HG03521 (cell line): ENCODE measurements around the gene SLC22A31.
"Not testable (repeated sequence)": the region's sequence is repeated elsewhere in the genome, so short reads cannot be mapped to it uniquely, and the experiment has no call there.

ENCODE experiments used
- ATAC-seq: cut with Tn5 transposase; IDR thresholded peaks from one replicate; pipeline ENCODE4 v1.9.1; 2021; ENCODE audit warnings: mild to moderate bottlenecking, moderate library complexity; ENCODE audit not compliant: unreplicated experiment

The SLC22A31 gene

DNA sequence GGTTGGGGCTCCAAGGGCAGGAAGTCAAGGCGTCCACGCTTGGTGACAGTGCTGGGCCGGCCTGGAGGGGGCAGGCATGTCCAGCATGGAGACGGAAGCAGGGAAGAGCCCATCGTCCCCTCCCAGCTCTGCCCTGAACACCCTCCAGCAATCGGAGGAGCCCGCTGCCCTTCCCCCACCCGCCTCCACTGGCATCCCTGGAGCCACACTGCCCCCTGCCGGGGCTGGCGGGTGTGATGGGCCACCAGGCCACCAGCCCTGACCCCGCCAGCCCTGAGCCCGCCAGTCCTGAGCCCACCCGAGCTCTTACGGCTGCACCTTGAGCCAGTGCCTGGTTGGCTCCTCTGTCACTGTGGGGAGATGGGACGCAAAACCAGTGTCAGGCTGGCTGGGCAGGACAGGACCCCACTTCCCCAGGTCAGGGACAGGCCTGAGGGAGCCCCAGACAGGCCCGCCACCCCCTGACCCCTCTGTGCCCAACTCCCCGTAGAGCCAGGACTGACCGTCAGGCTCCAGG, 32.9 kb downstream of the SLC22A31 start:
- ATAC-seq: no peak

DNA sequence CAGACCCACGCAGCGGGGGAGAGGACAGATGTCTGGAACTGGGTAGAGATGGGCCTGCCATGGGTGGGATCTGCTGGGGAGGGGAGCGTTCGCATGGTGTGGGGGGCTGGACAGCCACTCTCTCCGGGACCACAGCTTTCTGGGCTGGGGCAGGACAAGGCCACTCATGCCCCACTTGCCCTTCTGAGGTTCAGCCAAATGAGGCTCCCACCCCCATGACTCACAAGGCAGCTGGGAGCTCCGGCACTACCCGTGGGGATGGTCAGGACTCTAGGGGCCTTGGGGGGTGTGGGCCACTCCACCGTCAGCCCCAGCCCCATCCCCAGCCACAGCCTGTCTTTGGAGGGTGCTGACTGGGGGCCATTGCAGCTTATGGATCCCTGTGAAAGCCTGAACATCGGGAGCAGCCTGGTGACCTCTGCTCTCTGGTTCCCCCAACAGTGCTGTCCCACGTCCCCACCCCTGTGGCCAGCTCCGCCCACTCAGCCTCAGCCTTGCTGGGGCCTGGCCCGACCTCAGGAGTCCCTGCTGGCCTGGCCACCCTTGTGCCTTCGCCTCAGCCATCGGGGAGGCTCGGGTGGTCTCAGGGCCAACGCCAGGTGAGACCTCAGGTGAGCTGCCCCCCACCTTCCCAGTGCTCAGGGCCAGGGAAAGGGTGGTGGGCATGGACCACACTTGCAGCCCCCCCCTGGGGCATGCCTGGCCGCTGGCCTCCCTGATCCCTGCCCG, 33.5 kb downstream of the SLC22A31 start:
- ATAC-seq: no peak

DNA sequence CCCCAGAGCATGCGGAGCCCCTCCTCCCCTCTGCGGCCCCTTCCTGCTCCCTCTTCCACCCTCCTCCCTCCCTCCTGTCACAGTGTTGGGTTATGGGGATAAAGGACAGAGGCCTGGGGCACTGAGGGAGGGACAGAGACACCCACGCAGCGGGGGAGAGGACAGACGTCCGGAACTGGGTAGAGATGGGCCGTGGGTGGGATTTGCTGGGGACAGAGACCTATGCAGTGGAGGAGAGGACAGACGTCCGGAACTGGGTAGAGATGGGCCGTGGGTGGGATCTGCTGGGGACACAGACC, 34.7 kb downstream of the SLC22A31 start:
- ATAC-seq: not testable (repeated sequence)

DNA sequence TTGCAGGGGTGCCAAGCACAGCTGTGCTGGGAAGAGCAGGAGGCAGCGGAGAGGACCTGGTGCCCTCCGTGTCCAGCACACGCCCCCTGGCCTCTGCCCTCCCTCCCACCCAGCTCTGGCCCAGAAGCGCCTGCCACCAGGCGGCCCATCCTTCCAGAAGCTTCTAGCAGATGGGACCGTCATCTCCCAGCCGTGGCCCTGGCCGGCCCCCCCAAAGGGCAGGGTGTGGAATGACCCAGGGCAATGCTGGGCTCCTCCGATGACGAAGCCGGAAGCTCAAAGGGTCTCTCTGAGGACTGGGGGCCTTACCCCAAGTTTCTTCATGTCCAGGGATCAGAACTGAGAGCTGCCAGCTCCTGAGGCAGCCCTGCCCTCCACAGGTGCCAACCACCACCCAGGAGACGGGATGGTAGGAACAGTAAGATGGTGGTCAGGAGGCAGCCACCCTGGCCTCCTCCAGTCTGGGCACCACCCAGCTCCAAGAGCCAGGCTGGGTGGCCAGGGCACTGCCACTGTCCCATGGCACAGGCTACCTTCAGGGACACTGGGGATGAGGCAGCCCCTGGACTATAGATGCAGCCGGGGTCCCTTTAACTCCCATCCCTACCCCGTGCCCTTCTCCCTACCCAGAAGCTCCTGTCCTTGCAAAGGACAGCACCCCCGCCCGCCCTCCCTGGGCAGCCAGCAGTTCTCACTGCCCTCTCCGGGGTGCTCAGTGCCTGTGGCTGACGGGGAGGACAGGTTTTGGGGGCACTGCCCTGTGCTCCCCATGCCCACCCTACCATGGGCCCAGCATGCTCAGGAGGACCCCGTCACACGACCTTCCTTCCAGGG, 35.3 kb downstream of the SLC22A31 start:
- ATAC-seq: no peak

DNA sequence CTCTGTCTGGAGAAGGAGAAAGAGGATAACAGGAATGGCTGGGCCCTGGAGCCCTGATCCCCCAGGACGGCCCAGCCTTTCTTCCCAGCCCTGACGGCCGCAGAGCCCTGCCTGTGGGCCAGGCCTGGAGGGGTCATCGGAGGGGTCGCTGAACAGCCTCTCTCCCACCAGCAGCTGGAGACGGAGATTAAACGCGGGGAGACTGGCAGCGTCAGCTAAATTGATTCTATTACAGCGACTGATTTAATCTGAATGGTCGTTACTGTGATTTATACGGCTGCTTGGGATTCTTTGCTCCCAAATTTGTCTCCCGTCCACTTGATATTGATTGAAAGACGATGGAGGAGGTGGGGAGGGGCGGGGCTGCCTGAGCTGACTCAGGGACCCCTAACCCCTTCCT, 35.9 kb downstream of the SLC22A31 start:
- ATAC-seq: no peak

DNA sequence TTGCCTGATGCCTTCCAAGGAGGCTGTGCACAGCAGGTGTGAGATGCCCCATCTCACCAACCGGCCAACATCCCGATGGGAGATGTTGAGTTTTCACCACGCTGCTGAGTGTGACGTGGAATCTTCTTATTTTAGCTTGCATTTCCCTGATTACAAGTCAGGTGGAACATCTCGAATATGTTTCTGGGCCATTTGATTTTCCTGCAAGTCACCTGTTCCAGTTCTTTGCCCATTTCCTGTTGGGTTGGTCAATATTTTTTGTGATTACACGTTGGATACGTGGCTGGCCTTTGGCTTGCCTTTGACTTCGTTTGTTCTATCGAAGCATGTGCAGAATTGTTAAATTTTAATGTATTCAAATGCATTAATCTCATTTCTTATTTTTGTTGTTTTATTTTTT, 37.0 kb downstream of the SLC22A31 start:
- ATAC-seq: no peak

DNA sequence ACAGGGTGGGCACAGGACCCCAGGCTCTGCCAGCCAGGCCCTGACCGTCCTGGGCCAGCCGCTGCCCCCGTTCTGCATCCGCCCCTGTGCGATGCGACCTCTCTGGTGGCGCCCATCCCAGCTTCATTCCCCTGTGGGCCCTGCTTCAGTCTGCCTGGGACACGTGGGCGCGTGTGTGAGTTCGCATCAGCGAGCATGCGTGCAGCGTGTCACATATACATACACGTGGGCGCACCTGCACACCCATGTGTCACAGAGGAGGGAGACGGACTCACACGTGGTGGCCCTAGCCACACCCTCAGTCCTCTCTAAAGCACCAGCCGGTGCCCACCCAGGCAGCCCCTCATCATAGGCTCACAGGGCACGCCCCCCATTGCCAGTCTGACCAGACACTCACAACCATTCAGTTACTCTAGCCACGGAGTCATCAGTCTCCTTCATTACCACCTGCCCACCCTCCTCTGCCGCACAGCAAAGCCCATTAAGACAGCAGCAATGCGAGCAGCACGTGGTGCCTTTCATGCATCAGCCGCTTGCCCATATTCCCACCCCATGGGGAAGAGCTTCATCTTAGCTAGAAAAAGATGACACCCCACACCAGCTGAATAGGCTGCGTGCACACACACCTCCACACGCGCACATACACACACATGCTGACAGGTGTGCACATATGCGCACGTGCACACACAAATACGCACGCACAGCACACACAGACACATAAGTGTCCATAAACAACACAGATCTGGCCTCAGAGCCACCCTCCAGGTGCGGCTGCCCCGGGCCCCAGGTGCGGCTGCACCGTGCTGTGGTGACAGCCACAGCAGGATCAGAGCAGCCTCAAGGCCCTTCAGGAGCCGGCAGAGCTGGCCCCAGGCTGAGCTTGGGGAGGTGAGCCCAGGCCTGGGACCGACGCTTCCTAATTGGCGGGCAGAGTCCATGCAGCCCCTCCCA, 38.3 kb downstream of the SLC22A31 start:
- ATAC-seq: no peak

DNA sequence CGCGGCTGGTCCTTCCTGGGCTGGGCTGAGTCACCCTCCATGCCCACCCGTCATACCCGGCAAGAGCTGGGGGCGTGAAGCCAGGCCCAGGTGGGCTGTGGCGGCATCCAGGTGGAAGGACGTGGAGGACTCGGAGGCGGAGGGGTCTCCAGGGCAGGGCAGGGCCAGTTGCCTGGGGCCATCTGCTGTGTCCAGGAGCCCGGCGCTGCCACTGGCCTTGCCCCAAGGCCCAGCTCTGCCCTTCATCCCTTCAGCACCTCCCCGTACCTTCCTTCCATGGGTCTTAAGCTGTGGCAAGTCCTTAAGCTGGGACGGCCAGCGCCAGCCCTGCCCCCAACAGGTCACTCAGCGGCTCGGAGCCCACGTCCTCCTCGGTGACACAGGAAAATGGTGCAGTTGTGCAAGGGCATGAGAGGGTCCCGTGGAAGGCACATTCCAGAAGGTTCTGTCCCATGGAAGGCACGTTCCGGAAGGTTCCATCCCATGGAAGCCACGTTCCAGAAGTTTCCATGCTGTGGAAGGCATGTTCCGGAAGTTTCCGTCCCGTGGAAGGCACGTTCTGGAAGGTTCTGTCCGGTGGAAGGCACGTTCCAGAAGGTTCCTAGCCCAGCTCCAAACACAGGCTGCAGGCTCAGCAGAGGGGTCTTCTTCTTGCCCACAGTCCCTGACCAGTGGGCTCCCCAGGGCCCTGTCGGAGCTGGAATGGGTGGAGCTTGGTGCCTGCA, 39.2 kb downstream of the SLC22A31 start:
- ATAC-seq: no peak

DNA sequence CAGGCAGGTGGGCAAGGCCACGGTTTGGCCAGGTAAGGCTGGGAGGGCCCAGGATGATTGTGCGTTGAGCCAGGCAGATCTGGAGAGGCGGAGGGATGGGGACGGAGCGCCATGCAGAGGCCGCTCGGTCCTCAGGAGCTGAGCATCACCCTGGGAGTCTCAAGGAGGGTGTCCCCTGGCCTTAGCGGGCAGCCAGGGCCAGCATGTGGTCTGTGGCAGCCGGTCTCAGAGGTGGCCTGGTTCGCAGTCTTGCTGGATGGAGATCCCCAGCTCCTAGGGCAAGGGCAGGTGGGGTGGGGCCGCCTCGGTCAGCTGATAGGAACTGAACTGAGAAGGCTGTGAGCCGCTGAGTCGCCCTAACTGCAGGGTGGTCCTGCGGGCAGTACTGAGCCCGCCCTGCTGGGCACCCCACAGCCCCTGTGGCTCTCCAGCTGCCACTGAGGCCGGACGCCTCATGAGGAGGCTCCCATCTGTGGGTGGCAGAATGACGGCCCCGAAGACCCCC, 40.4 kb downstream of the SLC22A31 start:
- ATAC-seq: no peak

DNA sequence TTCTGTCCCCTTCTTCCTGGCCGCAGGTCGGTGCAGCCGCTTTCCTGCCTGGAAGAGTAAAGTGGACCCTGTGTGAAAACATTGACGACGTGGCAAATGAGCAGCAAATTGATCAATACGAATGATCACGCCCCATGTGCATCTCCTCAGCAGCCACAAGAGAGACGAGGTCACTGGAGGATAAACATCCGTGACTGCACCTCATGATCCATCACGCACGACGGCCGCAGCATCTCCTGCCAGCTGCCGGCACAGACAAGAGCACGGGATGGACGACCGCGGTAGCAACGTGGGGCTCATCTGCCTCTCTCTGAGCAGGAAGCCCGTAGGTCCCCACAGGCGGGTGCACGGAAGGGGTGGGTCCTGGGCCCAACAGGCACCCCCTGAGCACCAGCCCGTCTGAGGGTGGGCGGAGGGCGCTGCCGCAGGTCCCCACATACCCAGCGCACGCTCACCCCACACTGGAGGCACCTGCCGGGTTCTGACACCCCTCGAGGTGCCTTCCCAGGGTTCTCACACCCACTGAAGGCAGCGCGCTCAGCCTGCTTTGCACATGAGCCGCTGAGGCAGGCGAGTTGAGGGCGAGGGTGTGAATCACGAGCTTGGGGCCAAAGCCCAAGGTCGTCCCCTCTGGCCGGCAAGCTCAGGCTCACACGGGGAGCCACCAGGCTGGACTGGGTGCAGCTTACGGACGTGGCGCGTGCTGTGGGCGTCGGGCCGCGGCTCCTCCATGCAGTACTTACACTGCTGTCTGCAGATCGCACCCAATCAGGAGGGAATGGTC, 41.1 kb downstream of the SLC22A31 start:
- ATAC-seq: no peak

DNA sequence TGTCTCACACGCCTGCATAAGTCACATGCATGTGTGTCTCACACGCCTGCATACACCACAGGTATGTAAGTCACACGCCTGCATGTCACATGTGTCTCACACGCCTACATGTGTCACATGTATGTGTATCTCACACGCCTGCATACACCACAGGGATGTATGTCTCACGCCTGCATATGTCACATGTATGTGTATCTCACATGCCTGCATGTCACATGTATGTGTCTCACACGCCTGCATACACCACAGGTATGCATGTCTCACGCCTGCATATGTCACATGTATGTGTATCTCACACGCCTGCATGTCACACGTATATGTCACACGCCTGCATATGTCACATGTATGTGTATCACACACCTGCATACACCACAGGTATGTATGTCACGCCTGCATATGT, 42.6 kb downstream of the SLC22A31 start:
- no peak for ATAC-seq

DNA sequence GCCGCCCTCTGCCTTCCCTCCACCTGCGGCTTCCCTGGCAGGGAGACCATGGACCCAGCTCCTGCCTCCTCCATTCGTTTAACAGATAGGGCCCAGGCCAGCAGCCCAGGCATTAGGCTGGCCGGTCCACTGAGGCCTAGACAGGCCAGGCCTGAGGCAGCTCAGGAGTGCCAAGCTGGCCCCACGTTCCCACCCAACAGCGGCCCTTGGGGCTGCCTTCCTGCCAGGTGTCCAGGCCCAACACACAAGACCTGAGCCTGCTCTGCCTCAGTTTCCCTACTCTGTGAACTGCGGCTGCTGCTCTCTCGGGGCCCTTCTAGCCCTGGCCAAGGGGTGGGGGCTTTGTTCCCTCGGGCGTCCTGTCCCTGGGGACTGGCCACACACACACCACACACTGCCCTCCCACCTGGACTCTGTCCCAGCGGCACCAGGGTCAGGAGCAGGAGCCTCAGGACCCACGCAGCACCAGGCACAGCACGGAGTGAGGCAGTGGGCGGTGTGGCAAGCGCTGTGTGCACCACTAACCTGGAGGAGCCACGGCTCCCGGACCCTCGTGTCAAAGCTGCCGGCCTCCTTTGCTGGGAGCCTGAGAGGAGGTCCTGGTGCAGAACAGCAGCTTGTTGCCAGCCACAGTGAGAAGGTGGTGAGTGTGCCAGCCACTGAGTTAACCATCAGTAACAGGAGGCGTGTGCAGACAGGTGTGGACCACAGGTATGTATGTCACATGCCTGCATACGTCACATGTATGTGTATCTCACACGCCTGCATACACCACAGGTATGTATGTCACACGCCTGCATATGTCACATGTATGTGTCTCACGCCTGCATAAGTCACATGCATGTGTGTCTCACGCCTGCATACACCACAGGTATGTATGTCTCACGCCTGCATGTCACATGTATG, 43.3 kb downstream of the SLC22A31 start:
- no peak for ATAC-seq

DNA sequence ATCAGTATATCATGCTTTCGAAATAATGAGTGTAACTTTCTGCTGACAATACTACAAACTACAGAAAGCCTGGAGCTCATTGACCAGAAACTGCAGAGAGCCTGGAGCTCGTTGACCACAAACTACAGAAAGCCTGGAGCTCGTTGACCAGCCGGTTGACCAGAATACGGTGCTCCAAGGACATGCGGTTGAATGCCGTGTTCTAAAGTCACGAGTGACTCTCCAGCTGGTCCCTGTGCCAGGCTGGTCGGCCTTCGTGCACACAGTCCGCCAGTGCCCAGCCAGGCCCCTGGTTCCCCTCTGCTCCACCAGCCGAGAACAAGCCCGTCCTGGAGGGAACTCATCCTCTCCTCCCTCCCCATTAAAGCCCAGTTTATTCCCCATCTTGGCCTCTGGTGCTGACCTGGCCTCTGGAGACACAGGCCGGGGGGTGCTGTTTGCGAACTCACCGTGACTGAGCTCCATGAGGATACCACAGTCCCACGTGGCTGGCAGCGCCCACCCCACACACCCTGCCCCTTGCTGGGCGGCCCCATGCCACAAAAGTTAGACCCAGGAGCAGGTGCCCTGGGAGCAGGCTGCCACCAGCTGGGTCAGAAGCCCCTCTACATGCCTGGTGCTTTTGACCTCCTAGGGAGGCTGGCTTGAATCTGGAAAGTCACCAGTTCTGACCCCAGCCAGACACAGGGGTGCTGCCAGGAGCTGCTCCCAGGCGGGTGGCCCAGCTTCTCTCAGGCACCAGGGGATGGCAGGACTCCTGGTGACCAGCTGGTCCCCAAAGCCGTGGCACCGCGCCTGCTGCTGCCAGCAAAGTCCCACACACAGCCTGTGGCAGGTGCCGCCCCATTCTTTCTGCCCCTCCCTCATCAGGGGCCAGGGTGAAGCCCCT, 44.2 kb downstream of the SLC22A31 start:
- no peak for ATAC-seq

DNA sequence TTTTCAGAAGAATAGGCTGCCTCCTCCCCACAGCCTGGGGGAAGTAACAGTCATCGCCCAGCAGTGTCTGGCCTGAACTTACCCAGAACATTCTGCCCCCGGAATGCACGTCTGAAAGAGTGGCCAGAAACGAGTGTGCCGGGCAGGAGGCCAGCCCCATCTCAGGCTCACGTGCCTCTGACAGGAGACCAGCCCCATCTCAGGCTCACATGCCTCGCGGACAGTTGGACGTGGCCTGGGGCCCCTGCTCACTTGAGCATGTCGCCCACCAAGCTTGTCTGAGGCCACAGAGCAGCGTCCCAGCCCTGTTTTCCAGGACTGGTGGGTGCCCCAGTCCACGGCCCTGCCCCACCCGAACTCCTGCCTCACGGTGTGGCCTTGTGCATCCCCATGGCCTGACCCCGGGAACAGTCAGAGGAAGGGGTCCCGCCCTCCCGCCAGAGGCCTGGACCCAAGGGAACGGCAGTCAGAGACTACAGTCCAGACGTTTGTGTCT, 45.1 kb downstream of the SLC22A31 start:
- ATAC-seq: no peak

DNA sequence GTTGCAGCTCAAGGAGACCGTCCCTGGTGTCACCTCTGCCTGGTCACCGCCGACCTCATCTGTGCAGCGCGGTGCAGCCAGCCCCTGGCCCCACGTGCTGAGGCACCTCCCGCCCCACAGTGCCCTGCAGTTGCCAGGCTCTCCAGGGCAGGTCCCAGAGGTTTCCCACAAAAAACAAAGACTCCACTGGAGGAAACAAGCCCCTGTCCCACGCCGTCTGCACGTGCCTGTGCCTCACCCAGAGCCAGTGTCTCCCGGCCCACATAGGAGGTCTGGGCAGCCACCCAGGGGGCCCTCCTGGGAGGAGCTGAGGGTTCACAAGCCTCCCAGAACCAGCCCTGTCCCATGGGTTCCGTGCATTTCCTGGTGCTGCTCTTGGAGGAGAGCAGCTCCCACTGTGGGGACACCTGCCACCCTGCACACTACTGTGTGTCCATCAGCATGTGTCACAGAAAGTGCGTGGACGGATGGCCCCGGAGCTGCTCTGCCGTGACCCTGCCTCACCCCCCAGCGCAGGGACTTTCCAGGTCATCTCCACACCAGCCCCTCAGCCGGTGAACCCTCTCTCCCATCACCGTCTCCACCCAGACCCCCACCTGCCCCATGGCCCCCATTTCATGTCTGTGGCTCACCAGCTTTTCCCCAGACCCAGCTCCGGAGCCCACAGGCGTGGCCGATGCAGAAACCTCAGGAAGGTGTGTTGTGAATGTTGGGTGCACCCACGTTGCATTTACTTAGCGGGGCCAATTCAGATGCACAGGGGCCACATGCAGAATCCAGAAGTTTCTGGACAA, 45.8 kb downstream of the SLC22A31 start:
- ATAC-seq: no peak

DNA sequence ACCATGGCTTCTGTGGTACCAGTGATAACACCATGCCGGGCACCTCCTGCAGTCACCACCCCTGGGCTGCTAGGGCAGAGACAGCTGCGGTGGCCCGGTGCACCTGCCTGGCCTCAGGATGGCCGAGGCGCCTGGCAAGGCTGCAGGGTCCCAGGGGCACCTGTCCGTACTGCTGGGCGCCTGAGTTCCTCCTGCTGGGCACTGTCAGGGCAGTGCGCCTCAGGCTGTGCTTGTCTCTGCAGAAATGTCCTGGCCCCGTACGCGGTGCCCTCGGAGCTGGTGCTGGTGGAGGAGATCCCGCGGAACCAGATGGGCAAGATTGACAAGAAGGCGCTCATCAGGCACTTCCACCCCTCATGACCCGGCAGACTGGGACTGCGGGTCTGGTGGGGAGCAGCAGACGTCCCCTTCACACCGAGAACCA, 46.5 kb downstream of the SLC22A31 start:
- no peak for ATAC-seq
